C4-2B (cell line): ENCODE results near the gene MTMR1.

Experiments used
- CTCF ChIP-seq: fragments of 450-650 bp; conservative IDR thresholded peaks from 2 replicates; pipeline ENCODE4 v1.5.1; 2017; ENCODE audit warnings: mild to moderate bottlenecking
- ZFX ChIP-seq: fragments of 450-650 bp; IDR thresholded peaks from 2 replicates; pipeline ENCODE4 v1.6.1; 2017

- TF ChIP-seq CTCF = no peak
- TF ChIP-seq ZFX = no peak
These were observed 113.6 kb downstream of the MTMR1 start for GRCh38 chrX:150806827-150807226.
